ENCODE results near the gene FSTL5.

DNA sequence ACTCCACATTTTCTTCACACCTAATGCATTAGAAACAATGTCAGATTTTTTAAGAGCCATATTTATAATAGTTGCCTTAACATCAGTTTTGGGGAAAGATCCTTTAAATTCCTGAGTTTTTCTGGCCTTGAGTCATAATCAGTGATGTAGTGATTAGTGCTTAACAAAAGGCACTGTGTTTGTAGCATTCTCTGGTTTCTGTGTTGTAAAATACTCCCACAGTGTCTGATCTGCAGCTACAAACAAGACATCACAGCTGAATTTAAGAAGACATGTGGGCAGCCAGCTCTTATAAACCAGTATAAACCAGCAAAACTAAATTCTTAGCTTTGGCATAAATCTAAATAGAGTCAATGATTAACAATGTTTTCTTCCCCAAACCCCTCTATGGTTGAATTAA, 233.8 kb downstream of the FSTL5 start:
- TF ChIP-seq, protein P1, sequence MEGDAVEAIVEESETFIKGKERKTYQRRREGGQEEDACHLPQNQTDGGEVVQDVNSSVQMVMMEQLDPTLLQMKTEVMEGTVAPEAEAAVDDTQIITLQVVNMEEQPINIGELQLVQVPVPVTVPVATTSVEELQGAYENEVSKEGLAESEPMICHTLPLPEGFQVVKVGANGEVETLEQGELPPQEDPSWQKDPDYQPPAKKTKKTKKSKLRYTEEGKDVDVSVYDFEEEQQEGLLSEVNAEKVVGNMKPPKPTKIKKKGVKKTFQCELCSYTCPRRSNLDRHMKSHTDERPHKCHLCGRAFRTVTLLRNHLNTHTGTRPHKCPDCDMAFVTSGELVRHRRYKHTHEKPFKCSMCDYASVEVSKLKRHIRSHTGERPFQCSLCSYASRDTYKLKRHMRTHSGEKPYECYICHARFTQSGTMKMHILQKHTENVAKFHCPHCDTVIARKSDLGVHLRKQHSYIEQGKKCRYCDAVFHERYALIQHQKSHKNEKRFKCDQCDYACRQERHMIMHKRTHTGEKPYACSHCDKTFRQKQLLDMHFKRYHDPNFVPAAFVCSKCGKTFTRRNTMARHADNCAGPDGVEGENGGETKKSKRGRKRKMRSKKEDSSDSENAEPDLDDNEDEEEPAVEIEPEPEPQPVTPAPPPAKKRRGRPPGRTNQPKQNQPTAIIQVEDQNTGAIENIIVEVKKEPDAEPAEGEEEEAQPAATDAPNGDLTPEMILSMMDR (conservative IDR thresholded peaks at IDR 0.05; ENCODE audit: low read depth in 2 of 2) = no peak
- TF ChIP-seq EZH2phosphoT487 (IDR thresholded peaks at IDR 0.05; ENCODE audit: unreplicated experiment) (no peak), POLR2AphosphoS5 (IDR thresholded peaks at IDR 0.05; ENCODE audit: low read depth) (no peak), CREB1 (CRISPR knock-in tag; IDR thresholded peaks at IDR 0.05; ENCODE audit: low read depth) (no peak), ZNF114 (CRISPR knock-in tag; IDR thresholded peaks at IDR 0.05) (no peak)
- TF ChIP-seq, protein P2, sequence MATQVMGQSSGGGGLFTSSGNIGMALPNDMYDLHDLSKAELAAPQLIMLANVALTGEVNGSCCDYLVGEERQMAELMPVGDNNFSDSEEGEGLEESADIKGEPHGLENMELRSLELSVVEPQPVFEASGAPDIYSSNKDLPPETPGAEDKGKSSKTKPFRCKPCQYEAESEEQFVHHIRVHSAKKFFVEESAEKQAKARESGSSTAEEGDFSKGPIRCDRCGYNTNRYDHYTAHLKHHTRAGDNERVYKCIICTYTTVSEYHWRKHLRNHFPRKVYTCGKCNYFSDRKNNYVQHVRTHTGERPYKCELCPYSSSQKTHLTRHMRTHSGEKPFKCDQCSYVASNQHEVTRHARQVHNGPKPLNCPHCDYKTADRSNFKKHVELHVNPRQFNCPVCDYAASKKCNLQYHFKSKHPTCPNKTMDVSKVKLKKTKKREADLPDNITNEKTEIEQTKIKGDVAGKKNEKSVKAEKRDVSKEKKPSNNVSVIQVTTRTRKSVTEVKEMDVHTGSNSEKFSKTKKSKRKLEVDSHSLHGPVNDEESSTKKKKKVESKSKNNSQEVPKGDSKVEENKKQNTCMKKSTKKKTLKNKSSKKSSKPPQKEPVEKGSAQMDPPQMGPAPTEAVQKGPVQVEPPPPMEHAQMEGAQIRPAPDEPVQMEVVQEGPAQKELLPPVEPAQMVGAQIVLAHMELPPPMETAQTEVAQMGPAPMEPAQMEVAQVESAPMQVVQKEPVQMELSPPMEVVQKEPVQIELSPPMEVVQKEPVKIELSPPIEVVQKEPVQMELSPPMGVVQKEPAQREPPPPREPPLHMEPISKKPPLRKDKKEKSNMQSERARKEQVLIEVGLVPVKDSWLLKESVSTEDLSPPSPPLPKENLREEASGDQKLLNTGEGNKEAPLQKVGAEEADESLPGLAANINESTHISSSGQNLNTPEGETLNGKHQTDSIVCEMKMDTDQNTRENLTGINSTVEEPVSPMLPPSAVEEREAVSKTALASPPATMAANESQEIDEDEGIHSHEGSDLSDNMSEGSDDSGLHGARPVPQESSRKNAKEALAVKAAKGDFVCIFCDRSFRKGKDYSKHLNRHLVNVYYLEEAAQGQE (IDR thresholded peaks at IDR 0.05; ENCODE audit: unreplicated experiment) = no peak
- TF ChIP-seq, protein P3, sequence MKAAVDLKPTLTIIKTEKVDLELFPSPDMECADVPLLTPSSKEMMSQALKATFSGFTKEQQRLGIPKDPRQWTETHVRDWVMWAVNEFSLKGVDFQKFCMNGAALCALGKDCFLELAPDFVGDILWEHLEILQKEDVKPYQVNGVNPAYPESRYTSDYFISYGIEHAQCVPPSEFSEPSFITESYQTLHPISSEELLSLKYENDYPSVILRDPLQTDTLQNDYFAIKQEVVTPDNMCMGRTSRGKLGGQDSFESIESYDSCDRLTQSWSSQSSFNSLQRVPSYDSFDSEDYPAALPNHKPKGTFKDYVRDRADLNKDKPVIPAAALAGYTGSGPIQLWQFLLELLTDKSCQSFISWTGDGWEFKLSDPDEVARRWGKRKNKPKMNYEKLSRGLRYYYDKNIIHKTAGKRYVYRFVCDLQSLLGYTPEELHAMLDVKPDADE (IDR thresholded peaks at IDR 0.05) = no peak
